Suprapubic skin (tissue), 4 donors: ENCODE measurements around the gene PCTP.

Experiments used
- EP300 ChIP-seq: sonication (generic); formaldehyde crosslinking; IDR thresholded peaks from one replicate; pipeline ENCODE4 v1.6.1; 2017; ENCODE audit warnings: antibody characterized with exemption
- POLR2A ChIP-seq, 2 donors: fragments of 450-650 bp; IDR thresholded peaks; one replicate each; pipeline ENCODE4 v1.6.1; 2017; ENCODE audit warnings: antibody characterized with exemption in 2 of 2, mild to moderate bottlenecking in 2 of 2, moderate library complexity in 2 of 2
- POLR2AphosphoS5 ChIP-seq, 3 donors: sonication (generic); formaldehyde crosslinking; IDR thresholded peaks; one replicate each; pipeline ENCODE4 v1.6.1; 2017; ENCODE audit warnings: antibody characterized with exemption in 3 of 3
- TF ChIP-seq, protein P1 (sequence below), 2 donors: fragments of 200-600 bp in 1 of 2; fragments of 450-650 bp in 1 of 2; sonication (generic) in 1 of 2; IDR thresholded peaks; one replicate each; pipeline ENCODE4 v1.5.1; 2016 to 2019; ENCODE audit warnings: antibody characterized with exemption in 2 of 2, mild to moderate bottlenecking in 1 of 2, moderate library complexity in 1 of 2

DNA sequence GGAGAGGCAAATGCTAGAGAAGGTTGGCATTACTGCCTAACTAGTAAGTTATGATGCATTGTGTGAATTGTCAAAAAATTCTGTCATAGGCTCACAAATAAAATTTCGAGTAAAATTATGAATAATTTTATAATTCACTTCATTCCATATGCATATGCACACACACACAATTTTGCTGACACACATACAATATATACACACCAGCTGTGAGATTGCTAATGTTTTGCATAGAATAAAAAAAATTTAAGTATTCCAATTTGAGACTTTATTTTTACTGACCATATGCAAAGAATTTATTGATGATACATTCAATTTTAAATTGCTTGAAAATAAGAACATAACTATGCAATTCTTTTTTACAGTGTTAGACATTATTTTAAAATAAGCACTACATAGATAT is 21.4 kb upstream of the PCTP start:
- TF ChIP-seq, protein P1, sequence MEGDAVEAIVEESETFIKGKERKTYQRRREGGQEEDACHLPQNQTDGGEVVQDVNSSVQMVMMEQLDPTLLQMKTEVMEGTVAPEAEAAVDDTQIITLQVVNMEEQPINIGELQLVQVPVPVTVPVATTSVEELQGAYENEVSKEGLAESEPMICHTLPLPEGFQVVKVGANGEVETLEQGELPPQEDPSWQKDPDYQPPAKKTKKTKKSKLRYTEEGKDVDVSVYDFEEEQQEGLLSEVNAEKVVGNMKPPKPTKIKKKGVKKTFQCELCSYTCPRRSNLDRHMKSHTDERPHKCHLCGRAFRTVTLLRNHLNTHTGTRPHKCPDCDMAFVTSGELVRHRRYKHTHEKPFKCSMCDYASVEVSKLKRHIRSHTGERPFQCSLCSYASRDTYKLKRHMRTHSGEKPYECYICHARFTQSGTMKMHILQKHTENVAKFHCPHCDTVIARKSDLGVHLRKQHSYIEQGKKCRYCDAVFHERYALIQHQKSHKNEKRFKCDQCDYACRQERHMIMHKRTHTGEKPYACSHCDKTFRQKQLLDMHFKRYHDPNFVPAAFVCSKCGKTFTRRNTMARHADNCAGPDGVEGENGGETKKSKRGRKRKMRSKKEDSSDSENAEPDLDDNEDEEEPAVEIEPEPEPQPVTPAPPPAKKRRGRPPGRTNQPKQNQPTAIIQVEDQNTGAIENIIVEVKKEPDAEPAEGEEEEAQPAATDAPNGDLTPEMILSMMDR (IDR thresholded peaks at IDR 0.05) = no peak
- no peak for TF ChIP-seq POLR2AphosphoS5 (IDR thresholded peaks at IDR 0.05)
- no peak for TF ChIP-seq POLR2A (IDR thresholded peaks at IDR 0.05)
- no peak for TF ChIP-seq EP300
